Psoas muscle (tissue), 8 donors: Measurements from ENCODE around the gene MYLK2. TPM values are rescaled to one million over a fixed set of nuclear protein-coding genes. Genes with fewer than 3 reads are reported as not detected.
A peak's percentile ranks its signal among the peaks of the same experiment; 100 is the strongest.

ENCODE experiments used
- ATAC-seq, 4 donors: fragments of 200-7000 bp; cut with Tn5 transposase; one replicate each; pipeline ENCODE4 v1.9.1; 2020; ENCODE audit warnings: moderate library complexity in 3 of 4, mild to moderate bottlenecking in 2 of 4
- DNase-seq, 2 donors: peaks; one replicate each; pipeline ENCODE4 v3.0.0-alpha.2; 2020
- H3K27ac ChIP-seq: fragments of 200-600 bp; one replicate; pipeline ENCODE4 v1.8.0; 2022
- H3K27me3 ChIP-seq, 3 donors: fragments of 200-600 bp in 1 of 3; one replicate each; pipeline versions ENCODE4 v1.6.1 to v1.8.0; 2013 to 2022; ENCODE audit warnings: low read length in 2 of 3, mild to moderate bottlenecking in 2 of 3, moderate library complexity in 1 of 3; ENCODE audit not compliant: insufficient read depth in 3 of 3
- H3K36me3 ChIP-seq, 2 donors: fragments of 200-600 bp in 1 of 2; one replicate each; pipeline versions ENCODE4 v1.6.1 to v1.8.0; 2013 to 2022; ENCODE audit warnings: low read depth in 1 of 2, mild to moderate bottlenecking in 1 of 2, moderate library complexity in 1 of 2; ENCODE audit not compliant: insufficient read depth in 1 of 2
- H3K4me1 ChIP-seq: fragments of 200-600 bp; one replicate; pipeline ENCODE4 v1.8.0; 2022
- H3K4me3 ChIP-seq: fragments of 200-600 bp; one replicate; pipeline ENCODE4 v1.8.0; 2022; ENCODE audit warnings: mild to moderate bottlenecking
- H3K9me3 ChIP-seq: fragments of 200-600 bp; one replicate; pipeline ENCODE4 v1.8.0; 2022
- CTCF ChIP-seq: fragments of 200-600 bp; IDR thresholded peaks from one replicate; pipeline ENCODE4 v1.8.0; 2022; ENCODE audit warnings: antibody characterized with exemption
- WGBS, 3 donors: extraction: QIAGEN DNeasy Blood & Tissue Kit; methylation state at CpG; one replicate each; pipeline versions ENCODE4 v1.1.6 to v1.1.7; 2013; 5-methylcytosine and 5-hydroxymethylcytosine counted together
- intact Hi-C, 2 donors: fragments of 100-400 bp; cut with DNase I; formaldehyde crosslinking; loops; one replicate each; pipeline versions ENCODE4 v1.11.0 to v1.14.2; 2022
- polyA plus RNA-seq, 3 donors: library from polyadenylated mRNA; stranded (reverse); fragments of 200-250 nt; gene quantifications; one replicate each; pipeline ENCODE4 v1.2.3, GENCODE V29; 2013
- total RNA-seq, 4 donors: library from RNA; stranded (reverse); fragmentation: NEBNext Ultra II Directional in 2 of 4; extraction: Animal tissue kit (Norgen Biotek cat#: 25700) in 2 of 4; gene quantifications; one replicate each; pipeline versions ENCODE4 v1.2.1 to v1.2.4, GENCODE V29; 2021 to 2023
- donor health status: healthy with polysubstance abuse.
- donor health status: DM: no; HTN: no; CAD: no; lungs with moderate emphysema.
- donor health status: Bipolar disorder and iron deficiency.
- donor health status: healthy.
- donor health status: DM: yes; HTN: yes; CAD: no.
- donor health status: DM: no; HTN: no; CAD: no.
- donor health status: DM: no; HTN: no; CAD: no.
- donor health status: DM: yes; HTN: yes; CAD: no.

The MYLK2 gene
- total and polyA plus RNA-seq, 7 donors: 30.6 to 273 (median 94.5) TPM

GRCh38 chr20:31822421-31823330 lies 3.5 kb downstream of the MYLK2 start:
- peak; percentile 100 for TF ChIP-seq CTCF
- H3K4me3 ChIP-seq: peak overlapping the region; percentile 78
- peak; percentile 85 to 93 for DNase-seq
- intact Hi-C loops: loop anchor here (2.0 to 10.0 kb wide), 6 partner anchors 95 to 270 kb away; partner anchors contain the start of gene PDRG1 (in 1 of the 2)
- no peaks in the 10 kb centered on the region for H3K27me3 ChIP-seq
- H3K4me1 ChIP-seq: peaks cover 42% of the 10 kb centered on the region
- no peaks in the 10 kb centered on the region for H3K9me3 ChIP-seq
- WGBS, 3 donors: 2 to 7% (median 3%) methylated on average over 29 of the region's 29 CpGs
- H3K27ac ChIP-seq: peak overlapping the region; percentile 80
- peaks cover 0 to 47% of the 10 kb centered on the region in 2 donors for H3K36me3 ChIP-seq
- peak; percentile 76 to 82 (median 79) for ATAC-seq

GRCh38 chr20:31823360-31824124 lies 4.4 kb downstream of the MYLK2 start:
- no peak for TF ChIP-seq CTCF
- peak in 1 of 2 donors; percentile 53 for DNase-seq

GRCh38 chr20:31824125-31824485 lies 4.9 kb downstream of the MYLK2 start:
- TF ChIP-seq CTCF: no peak
- 76 to 88% (median 83%) methylated on average over 4 of the region's 4 CpGs for WGBS, 3 donors
- H3K4me1 ChIP-seq: peaks cover 35% of the 10 kb centered on the region
- no peaks in the 10 kb centered on the region for H3K9me3 ChIP-seq
- no peak overlapping the region for H3K4me3 ChIP-seq
- ATAC-seq (no peak), DNase-seq (peak in 1 of 2 donors; percentile 42)
- peaks cover 0 to 61% of the 10 kb centered on the region in 2 donors for H3K36me3 ChIP-seq
- H3K27me3 ChIP-seq: no peaks in the 10 kb centered on the region
- H3K27ac ChIP-seq: peak overlapping the region; percentile 50
- intact Hi-C loops: loop anchor here (5.0 to 10.0 kb wide), 5 partner anchors 97 to 268 kb away; partner anchors contain the start of gene PDRG1 (in 1 of the 2)

More at GRCh38 chr20:31823360-31824124, 4.4 kb downstream of the MYLK2 start:
- peaks cover 41% of the 10 kb centered on the region for H3K4me1 ChIP-seq
- peak overlapping the region; percentile 50 for H3K27ac ChIP-seq
- no peaks in the 10 kb centered on the region for H3K9me3 ChIP-seq
- peak overlapping the region; percentile 45 for H3K4me3 ChIP-seq
- intact Hi-C loops: loop anchor here (2.0 to 10.0 kb wide), 6 partner anchors 96 to 269 kb away; partner anchors contain the start of gene PDRG1 (in 1 of the 2)
- ATAC-seq: no peak
- 38 to 60% (median 43%) methylated on average over 13 to 14 of the region's 14 CpGs for WGBS, 3 donors
- peaks cover 0 to 56% of the 10 kb centered on the region in 2 donors for H3K36me3 ChIP-seq
- no peaks in the 10 kb centered on the region for H3K27me3 ChIP-seq

GRCh38 chr20:31824554-31825313 lies 5.6 kb downstream of the MYLK2 start:
- Histone ChIP-seq H3K4me3 (no peak overlapping the region), H3K27ac (peak overlapping the region; percentile 50), H3K27me3 (no peaks in the 10 kb centered on the region), H3K4me1 (peaks cover 34% of the 10 kb centered on the region), H3K9me3 (no peaks in the 10 kb centered on the region), H3K36me3 (peaks cover 0 to 67% of the 10 kb centered on the region in 2 donors)
- ATAC-seq: no peak
- 67 to 79% (median 68%) methylated on average over 14 of the region's 14 CpGs for WGBS, 3 donors
- TF ChIP-seq CTCF: no peak
- intact Hi-C loops: loop anchor here (5.0 to 10.0 kb wide), 5 partner anchors 97 to 268 kb away; partner anchors contain the start of gene PDRG1 (in 1 of the 2)
- DNase-seq: peak in 1 of 2 donors; percentile 33
